GM12878 (cell line): ENCODE measurements around the gene DYTN. TPM values are rescaled to one million over a fixed set of nuclear protein-coding genes. Genes with fewer than 3 reads are reported as not detected.
A peak's percentile ranks its signal among the peaks of the same experiment; 100 is the strongest.

Experiments
- ATAC-seq: fragments of 200-7000 bp; cut with Tn5 transposase; 3 replicates; pipeline ENCODE4 v1.9.1; 2020; ENCODE audit warnings: mild to moderate bottlenecking, moderate library complexity
- BruUV-seq: library from RNA; stranded (reverse); fragments of 400-500 nt; replicated peaks from 2 replicates; lab custom pipeline; 2021; lab: Mats Ljungman, UMichigan
- CTCF ChIA-PET: fragments of 300-600 bp; sonication (Branson Sonifier 250); formaldehyde crosslinking; extraction: SDS; loops from one replicate; lab custom pipeline; 2021; ENCODE audit warnings: inconsistent platforms; lab: Yijun Ruan, JAX
- POLR2A ChIA-PET: fragments of 350-600 bp; formaldehyde crosslinking; extraction: SDS; loops from one replicate; lab custom pipeline; 2021; ENCODE audit warnings: inconsistent platforms; lab: Charles Lee
- RAD21 ChIA-PET: fragments of 300-600 bp; sonication (Branson Sonifier 250); formaldehyde crosslinking; loops from one replicate; lab custom pipeline; 2023; ENCODE audit warnings: antibody characterized with exemption; ENCODE audit not compliant: unreplicated experiment; lab: Charles Lee
- SMC1A ChIA-PET: fragments of 300-600 bp; sonication (Branson Sonifier 250); formaldehyde crosslinking; loops from one replicate; lab custom pipeline; 2023; ENCODE audit not compliant: unreplicated experiment, uncharacterized antibody; lab: Charles Lee
- DNase-seq: peaks from one replicate; pipeline ENCODE4 v3.0.0-alpha.2; 2011; ENCODE audit warnings: low read depth, low spot score
- FAIRE-seq: peaks from 3 replicates; lab custom pipeline; 2011; peaks lifted over from hg19 to GRCh38; lab: Jason Lieb, UNC
- H2AFZ ChIP-seq: 2 replicates; pipeline ENCODE4 v1.6.0; 2011; ENCODE audit warnings: low read depth, low read length, control low read depth; ENCODE audit not compliant: control insufficient read depth
- H3K27ac ChIP-seq: 2 replicates; pipeline ENCODE4 v1.5.1; 2011; ENCODE audit warnings: control low read depth; ENCODE audit not compliant: control insufficient read depth, insufficient read depth
- H3K27me3 ChIP-seq, 2 experiments: replicated peaks in 1 of 2; 2 replicates each; pipeline versions ENCODE4 v1.6.0 to v1.6.1; 2011; ENCODE audit warnings: low read length in 1 of 2; ENCODE audit not compliant: control insufficient read depth in 2 of 2, insufficient read depth in 2 of 2
- H3K36me3 ChIP-seq, 2 experiments: 2 replicates each; pipeline ENCODE4 v1.5.1; 2011; ENCODE audit warnings: low read length in 1 of 2; ENCODE audit not compliant: control insufficient read depth in 2 of 2, insufficient read depth in 2 of 2
- H3K4me1 ChIP-seq: 2 replicates; pipeline ENCODE4 v1.6.1; 2011; ENCODE audit warnings: mild to moderate bottlenecking, low read length, moderate library complexity, mixed read lengths; ENCODE audit not compliant: control insufficient read depth, insufficient read depth
- H3K4me2 ChIP-seq: 2 replicates; pipeline ENCODE4 v1.6.0; 2011; ENCODE audit warnings: control low read depth; ENCODE audit not compliant: control insufficient read depth, insufficient read depth
- H3K4me3 ChIP-seq: fragments of 200-600 bp; sonication (generic); 2 replicates; pipeline ENCODE4 v1.5.1; 2016
- H3K79me2 ChIP-seq: 2 replicates; pipeline ENCODE4 v1.6.0; 2011; ENCODE audit warnings: low read length; ENCODE audit not compliant: control insufficient read depth, insufficient read depth
- H3K9ac ChIP-seq: 2 replicates; pipeline ENCODE4 v1.8.0; 2011; ENCODE audit warnings: low read length, control low read depth, mixed read lengths; ENCODE audit not compliant: control insufficient read depth, insufficient read depth
- H3K9me3 ChIP-seq: replicated peaks from 3 replicates; pipeline ENCODE4 v1.5.1; 2011; ENCODE audit warnings: mild to moderate bottlenecking, low read length; ENCODE audit not compliant: control insufficient read depth, insufficient read depth
- H4K20me1 ChIP-seq: 2 replicates; pipeline ENCODE4 v1.6.0; 2011; ENCODE audit not compliant: control insufficient read depth, insufficient read depth
- LARP7 ChIP-seq: fragments of 450-650 bp; IDR thresholded peaks from 2 replicates; pipeline ENCODE4 v1.6.1; 2017; ENCODE audit warnings: mild to moderate bottlenecking
- PKNOX1 ChIP-seq: fragments of 450-650 bp; IDR thresholded peaks from 2 replicates; pipeline ENCODE4 v1.6.1; 2016; ENCODE audit warnings: mild to moderate bottlenecking
- WGBS: methylation state at CpG from one replicate; pipeline ENCODE4 v1.1.6; 2016; ENCODE audit warnings: low lambda C conversion rate; ENCODE audit not compliant: insufficient replicate concordance, insufficient coverage; ENCODE audit errors: missing lambda C conversion rate; 5-methylcytosine and 5-hydroxymethylcytosine counted together
- in situ Hi-C: fragments of 300-500 bp; cut with MboI; formaldehyde crosslinking; loops from 9 replicates; pipeline ENCODE4 v1.14.3; 2018; ENCODE audit warnings: mixed read lengths
- intact Hi-C: fragments of 100-400 bp; cut with micrococcal nuclease; formaldehyde crosslinking; loops from one replicate; pipeline ENCODE4 v1.14.2; 2022; ENCODE audit not compliant: unreplicated experiment
- polyA plus RNA-seq, 11 experiments: library from polyadenylated mRNA; depleted of rRNA in 4 of 11; unstranded in 6 of 11; stranded (reverse) in 5 of 11; fragments of >200 nt; fragmentation: Nextera tagmentation in 4 of 11; fragmentation: Illumina TruSeq in 1 of 11; extraction: Ambion mirVana in 4 of 11; extraction: Trizol in 1 of 11; gene quantifications; 1 replicate in 1 of 11; 2 replicates in 10 of 11; pipeline versions ENCODE4 v1.2.1 to v1.2.3, GENCODE V29; 2011 to 2016; ENCODE audit warnings: inconsistent platforms in 2 of 11, missing spikeins in 2 of 11, low read depth in 1 of 11
- small RNA-seq: library from RNA; depleted of rRNA; stranded (forward); fragments of <200 nt; gene quantifications from one replicate; pipeline ENCODE3, GENCODE V24; 2014
- total RNA-seq, 4 experiments: library from RNA; depleted of rRNA in 3 of 4; stranded (reverse); fragments of >200 nt in 3 of 4; fragmentation: Illumina TruSeq in 1 of 4; extraction: Trizol in 1 of 4; gene quantifications; 2 replicates each; pipeline versions ENCODE4 v1.2.1 to v1.2.3, GENCODE V29; 2013 to 2021

Gene DYTN
- total and polyA plus RNA-seq, 10 of the 15 experiments (the other 5 are each of a cell fraction or from before 2014, with no cell fraction given): 0.02 to 0.32 (median 0.09) TPM; not detected in 3

GRCh38 chr2:206603243-206603642, 115.0 kb downstream of the DYTN start:
- Histone ChIP-seq H3K36me3 (no peaks in the 10 kb centered on the region), H3K27me3 (no peaks in the 10 kb centered on the region), H3K27ac (no peak overlapping the region), H2AFZ (no peak overlapping the region), H3K9me3 (no peaks in the 10 kb centered on the region), H3K4me2 (no peak overlapping the region)
- intact Hi-C loops: no loop called here
- POLR2A ChIA-PET: interaction anchor here (0.7 kb wide), 1 partner anchor 9 kb away, joined by 5 read pairs; no protein-coding TSS in a partner anchor
- TF ChIP-seq LARP7 (no peak), PKNOX1 (0 out of 2 replicates have a peak, but pooled peaks have one; percentile 21)
- TF ChIP-seq, all 136 proteins: peak for 1
- ChIA-PET RAD21 (interaction anchor here (1.3 kb wide), 1 partner anchor 22 kb away, joined by 4 read pairs; no protein-coding TSS in a partner anchor), CTCF (no interaction called here), SMC1A (interaction anchor here (0.7 kb wide), 1 partner anchor 9 kb away, joined by 3 read pairs; no protein-coding TSS in a partner anchor)
- no peaks in the 10 kb centered on the region for H4K20me1 ChIP-seq
- 19% methylated on average over 3 of the region's 3 CpGs for WGBS
- no TSS peak for BruUV-seq
- FAIRE-seq: no peak
- H3K4me1 ChIP-seq: no peaks in the 10 kb centered on the region
- no peak for DNase-seq
- no peak for ATAC-seq
- in situ Hi-C loops: no loop called here
- H3K79me2 ChIP-seq: no peaks in the 10 kb centered on the region
- H3K9ac ChIP-seq: no peak overlapping the region
- H3K4me3 ChIP-seq: no peak overlapping the region

Small RNAs within 50 kb of the gene (small RNA-seq; reads per million reads assigned to genes)
- not detected for gene RF00019

Other genes with a start within 250 kb of the DYTN start
- gene FAM237A, start 75.9 kb downstream of the DYTN start, total RNA-seq (2014; rRNA removed): not detected in 2 replicates
- not detected in 2 replicates for gene FAM237A, start 75.9 kb downstream of the DYTN start, total RNA-seq (2014; rRNA removed; fragmentation: Illumina TruSeq; extraction: Trizol)
- not detected in 2 replicates for gene FAM237A, start 75.9 kb downstream of the DYTN start, total RNA-seq (2021)
- not detected in 2 replicates for gene FAM237A, start 75.9 kb downstream of the DYTN start, polyA plus RNA-seq (2011; rRNA removed)
- gene FAM237A, start 75.9 kb downstream of the DYTN start, polyA plus RNA-seq (2014; fragmentation: Illumina TruSeq; extraction: Trizol): not detected in 2 replicates
- gene FAM237A, start 75.9 kb downstream of the DYTN start, polyA plus RNA-seq (2014; fragmentation: Nextera tagmentation; extraction: Ambion mirVana): not detected
- not detected in 2 replicates for gene FAM237A, start 75.9 kb downstream of the DYTN start, polyA plus RNA-seq (2014; rRNA removed)
- gene FAM237A, start 75.9 kb downstream of the DYTN start, polyA plus RNA-seq (2016; fragmentation: Nextera tagmentation; extraction: Ambion mirVana): not detected
- gene MDH1B, start 46.9 kb upstream of the DYTN start, total RNA-seq (2014; rRNA removed): 0.56 and 1.0 TPM in 2 replicates
- 0.55 and 1.1 TPM in 2 replicates for gene MDH1B, start 46.9 kb upstream of the DYTN start, total RNA-seq (2014; rRNA removed; fragmentation: Illumina TruSeq; extraction: Trizol)
- 1.0 TPM in 2 replicates for gene MDH1B, start 46.9 kb upstream of the DYTN start, total RNA-seq (2021)
- 0.49 and 0.68 TPM in 2 replicates for gene MDH1B, start 46.9 kb upstream of the DYTN start, polyA plus RNA-seq (2011; rRNA removed)
- gene MDH1B, start 46.9 kb upstream of the DYTN start, polyA plus RNA-seq (2014; fragmentation: Illumina TruSeq; extraction: Trizol): 0.47 and 0.65 TPM in 2 replicates
- gene MDH1B, start 46.9 kb upstream of the DYTN start, polyA plus RNA-seq (2014; fragmentation: Nextera tagmentation; extraction: Ambion mirVana): 1 to 10 TPM in 1 of 2 experiments, under 1 TPM in 1; 0.97 to 1.3 TPM
- 1.1 and 1.4 TPM in 2 replicates for gene MDH1B, start 46.9 kb upstream of the DYTN start, polyA plus RNA-seq (2014; rRNA removed)
- 1 to 10 TPM in 1 of 2 experiments, under 1 TPM in 1; 0.87 to 1.6 TPM for gene MDH1B, start 46.9 kb upstream of the DYTN start, polyA plus RNA-seq (2016; fragmentation: Nextera tagmentation; extraction: Ambion mirVana)
- 40.0 and 49.3 TPM in 2 replicates for gene FASTKD2, start 47.2 kb upstream of the DYTN start, total RNA-seq (2014; rRNA removed)
- gene FASTKD2, start 47.2 kb upstream of the DYTN start, total RNA-seq (2014; rRNA removed; fragmentation: Illumina TruSeq; extraction: Trizol): 48.2 and 50.1 TPM in 2 replicates
- 29.4 and 32.1 TPM in 2 replicates for gene FASTKD2, start 47.2 kb upstream of the DYTN start, total RNA-seq (2021)
- 54.5 and 67.1 TPM in 2 replicates for gene FASTKD2, start 47.2 kb upstream of the DYTN start, polyA plus RNA-seq (2011; rRNA removed)
- 46.8 and 60.0 TPM in 2 replicates for gene FASTKD2, start 47.2 kb upstream of the DYTN start, polyA plus RNA-seq (2014; fragmentation: Illumina TruSeq; extraction: Trizol)
- gene FASTKD2, start 47.2 kb upstream of the DYTN start, polyA plus RNA-seq (2014; fragmentation: Nextera tagmentation; extraction: Ambion mirVana): 100 to 1,000 TPM in 1 of 2 experiments, 10 to 100 TPM in 1; 58.7 to 115 TPM
- 28.6 and 33.2 TPM in 2 replicates for gene FASTKD2, start 47.2 kb upstream of the DYTN start, polyA plus RNA-seq (2014; rRNA removed)
- 10 to 100 TPM; 68.0 to 69.1 TPM for gene FASTKD2, start 47.2 kb upstream of the DYTN start, polyA plus RNA-seq (2016; fragmentation: Nextera tagmentation; extraction: Ambion mirVana)
- not detected in 2 replicates for gene CPO, start 221.1 kb upstream of the DYTN start, total RNA-seq (2014; rRNA removed)
- gene CPO, start 221.1 kb upstream of the DYTN start, total RNA-seq (2014; rRNA removed; fragmentation: Illumina TruSeq; extraction: Trizol): not detected in 2 replicates
- not detected in 2 replicates for gene CPO, start 221.1 kb upstream of the DYTN start, total RNA-seq (2021)
- 0.14 TPM in 1 of 2 replicates, not detected in the other for gene CPO, start 221.1 kb upstream of the DYTN start, polyA plus RNA-seq (2011; rRNA removed)
- not detected in 2 replicates for gene CPO, start 221.1 kb upstream of the DYTN start, polyA plus RNA-seq (2014; fragmentation: Illumina TruSeq; extraction: Trizol)
- gene CPO, start 221.1 kb upstream of the DYTN start, polyA plus RNA-seq (2014; fragmentation: Nextera tagmentation; extraction: Ambion mirVana): not detected
- 0.13 TPM in 1 of 2 replicates, not detected in the other for gene CPO, start 221.1 kb upstream of the DYTN start, polyA plus RNA-seq (2014; rRNA removed)
- not detected for gene CPO, start 221.1 kb upstream of the DYTN start, polyA plus RNA-seq (2016; fragmentation: Nextera tagmentation; extraction: Ambion mirVana)